RWPE2 (cell line): ENCODE measurements around the gene SYNM.
A peak's percentile ranks its signal among the peaks of the same experiment; 100 is the strongest.

Experiments
- ATAC-seq: fragments of 200-7000 bp; cut with Tn5 transposase; 3 replicates; pipeline ENCODE4 v1.9.1; 2021; ENCODE audit warnings: low read depth
- DNase-seq: peaks from one replicate; pipeline ENCODE4 v3.0.0-alpha.2; 2020; ENCODE audit warnings: low spot score
- H3K27ac ChIP-seq: fragments of 450-650 bp; 2 replicates; pipeline ENCODE4 v1.5.1; 2017; ENCODE audit warnings: mild to moderate bottlenecking; ENCODE audit not compliant: poor library complexity, severe bottlenecking
- H3K27me3 ChIP-seq: fragments of 250-450 bp; sonication (Bioruptor Pico); 2 replicates; pipeline ENCODE4 v1.5.1; 2021; ENCODE audit warnings: mild to moderate bottlenecking, moderate library complexity; ENCODE audit not compliant: insufficient read depth, poor library complexity, severe bottlenecking
- H3K36me3 ChIP-seq: fragments of 250-450 bp; sonication (Bioruptor Pico); 2 replicates; pipeline ENCODE4 v1.5.1; 2020; ENCODE audit warnings: low read depth, mild to moderate bottlenecking, moderate library complexity
- H3K4me1 ChIP-seq: fragments of 250-450 bp; sonication (Bioruptor Pico); 2 replicates; pipeline ENCODE4 v1.5.1; 2021; ENCODE audit warnings: mild to moderate bottlenecking, moderate library complexity; ENCODE audit not compliant: insufficient read depth, poor library complexity, severe bottlenecking
- H3K4me3 ChIP-seq: fragments of 250-450 bp; sonication (Bioruptor Pico); 2 replicates; pipeline ENCODE4 v1.5.1; 2021; ENCODE audit warnings: mild to moderate bottlenecking, moderate library complexity; ENCODE audit not compliant: severe bottlenecking
- H3K9me3 ChIP-seq: fragments of 250-450 bp; sonication (Bioruptor Pico); 2 replicates; pipeline ENCODE4 v1.5.1; 2021; ENCODE audit warnings: mild to moderate bottlenecking, moderate library complexity; ENCODE audit not compliant: severe bottlenecking
- CTCF ChIP-seq: fragments of 450-650 bp; IDR thresholded peaks from one replicate; pipeline ENCODE4 v1.5.1; 2017; ENCODE audit warnings: mild to moderate bottlenecking, moderate library complexity; ENCODE audit not compliant: poor library complexity, severe bottlenecking

Gene SYNM

GRCh38 chr15:99090938-99091337 is 13.9 kb upstream of the SYNM start:
- no peaks in the 10 kb centered on the region for H3K27me3 ChIP-seq
- no peak overlapping the region for H3K4me3 ChIP-seq
- no peak for DNase-seq
- no peaks in the 10 kb centered on the region for H3K36me3 ChIP-seq
- no peaks in the 10 kb centered on the region for H3K4me1 ChIP-seq
- no peak for ATAC-seq
- no peak for TF ChIP-seq CTCF
- no peak overlapping the region for H3K27ac ChIP-seq
- no peaks in the 10 kb centered on the region for H3K9me3 ChIP-seq

- no peak for TF ChIP-seq CTCF
- Histone ChIP-seq H3K27ac (no peak overlapping the region), H3K36me3 (no peaks in the 10 kb centered on the region), H3K4me3 (no peak overlapping the region), H3K4me1 (no peaks in the 10 kb centered on the region), H3K27me3 (no peaks in the 10 kb centered on the region), H3K9me3 (no peaks in the 10 kb centered on the region)
- DNase-seq, result no peak
- no peak for ATAC-seq
These were observed 12.2 kb upstream of the SYNM start for GRCh38 chr15:99092554-99093172.

- H3K9me3 ChIP-seq, result no peaks in the 10 kb centered on the region
- no peaks in the 10 kb centered on the region for H3K36me3 ChIP-seq
- H3K27ac ChIP-seq, result no peak overlapping the region
- H3K27me3 ChIP-seq, result no peaks in the 10 kb centered on the region
- no peak overlapping the region for H3K4me3 ChIP-seq
- no peak for TF ChIP-seq CTCF
- no peak for DNase-seq
- H3K4me1 ChIP-seq, result no peaks in the 10 kb centered on the region
- ATAC-seq, result no peak
These were observed 9.3 kb upstream of the SYNM start for GRCh38 chr15:99095626-99096025.

- Histone ChIP-seq H3K4me3 (no peak overlapping the region), H3K27me3 (no peaks in the 10 kb centered on the region)
- no peak for TF ChIP-seq CTCF
These were observed 8.5 kb upstream of the SYNM start for GRCh38 chr15:99096173-99096893.

GRCh38 chr15:99096894-99097426 is 7.9 kb upstream of the SYNM start:
- DNase-seq, result no peak

More at GRCh38 chr15:99096173-99096893, 8.5 kb upstream of the SYNM start:
- no peaks in the 10 kb centered on the region for H3K9me3 ChIP-seq
- ATAC-seq (no peak), DNase-seq (no peak)
- no peaks in the 10 kb centered on the region for H3K36me3 ChIP-seq
- no peaks in the 10 kb centered on the region for H3K4me1 ChIP-seq
- H3K27ac ChIP-seq, result no peak overlapping the region

More at GRCh38 chr15:99096894-99097426, 7.9 kb upstream of the SYNM start:
- no peak overlapping the region for H3K4me3 ChIP-seq
- no peaks in the 10 kb centered on the region for H3K4me1 ChIP-seq
- ATAC-seq, result peak; percentile 53
- H3K9me3 ChIP-seq, result no peaks in the 10 kb centered on the region
- H3K27ac ChIP-seq, result no peak overlapping the region
- no peak for TF ChIP-seq CTCF
- no peaks in the 10 kb centered on the region for H3K36me3 ChIP-seq
- H3K27me3 ChIP-seq, result no peaks in the 10 kb centered on the region
